ENCODE results near the gene KIAA0513.

- no peak for TF ChIP-seq ZBTB21 (CRISPR knock-in tag; IDR thresholded peaks at IDR 0.05; ENCODE audit: borderline replicate concordance)
- TF ChIP-seq CTCF (IDR thresholded peaks at IDR 0.05): no peak
- no peak for TF ChIP-seq ATF2 (CRISPR knock-in tag; IDR thresholded peaks at IDR 0.05; ENCODE audit: borderline replicate concordance, low read depth)
- TF ChIP-seq ZNF423 (CRISPR knock-in tag; IDR thresholded peaks at IDR 0.05): no peak
- TF ChIP-seq JUN (CRISPR knock-in tag; IDR thresholded peaks at IDR 0.05): no peak
- no peak for TF ChIP-seq E2F5 (CRISPR knock-in tag; IDR thresholded peaks at IDR 0.05)
- no peak for TF ChIP-seq CBFB (CRISPR knock-in tag; IDR thresholded peaks at IDR 0.05; ENCODE audit: low read depth)
- TF ChIP-seq TEAD4 (CRISPR knock-in tag; IDR thresholded peaks at IDR 0.05): no peak
- TF ChIP-seq ELF4 (CRISPR knock-in tag; IDR thresholded peaks at IDR 0.05; ENCODE audit: low read depth): no peak
- TF ChIP-seq KAT7 (CRISPR knock-in tag; IDR thresholded peaks at IDR 0.05; ENCODE audit: borderline replicate concordance): no peak
Measured at GRCh38 chr16:85092309-85092708, 64.7 kb downstream of the KIAA0513 start.

Data from WTC11 (cell line).